Measurements from ENCODE around the gene TXNRD1.

TXNRD1 gene

GRCh38 chr12:104340925-104341611, 125.5 kb downstream of the TXNRD1 start:
- TF ChIP-seq CTCF (conservative IDR thresholded peaks at IDR 0.05; ENCODE audit: control insufficient read depth, insufficient read depth, low read depth, low read length): no peak
- no peak for DNase-seq (ENCODE audit: low read depth)
- no peak overlapping the region for H3K4me3 ChIP-seq (ENCODE audit: control insufficient read depth, low read depth, low read length)

DNA sequence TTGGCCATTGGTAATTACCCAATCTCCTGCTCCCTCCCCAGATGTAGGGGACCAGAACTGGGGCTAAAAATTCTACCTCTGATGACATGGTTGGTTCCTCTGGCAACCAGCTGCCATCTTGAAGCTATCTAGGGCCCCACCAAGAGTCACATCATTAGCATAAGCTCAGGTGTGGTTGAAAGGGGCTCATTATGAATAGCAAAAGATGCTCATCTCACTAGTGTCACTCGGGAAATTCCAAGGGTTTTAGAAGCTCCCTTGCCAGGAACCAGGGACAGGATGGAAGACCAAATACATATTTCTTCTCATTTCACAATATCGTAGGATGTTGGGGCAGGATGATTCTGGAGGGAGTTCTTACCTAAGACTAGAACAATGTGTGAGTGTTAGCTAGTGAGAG, 126.6 kb downstream of the TXNRD1 start:
- H3K4me3 ChIP-seq (ENCODE audit: control insufficient read depth, low read depth, low read length): no peak overlapping the region
- no peak for DNase-seq (ENCODE audit: low read depth)
- no peak for TF ChIP-seq CTCF (conservative IDR thresholded peaks at IDR 0.05; ENCODE audit: control insufficient read depth, insufficient read depth, low read depth, low read length)

GRCh38 chr12:104342635-104343249, 127.2 kb downstream of the TXNRD1 start:
- TF ChIP-seq CTCF (conservative IDR thresholded peaks at IDR 0.05; ENCODE audit: control insufficient read depth, insufficient read depth, low read depth, low read length): no peak
- no peak for DNase-seq (ENCODE audit: low read depth)
- H3K4me3 ChIP-seq (ENCODE audit: control insufficient read depth, low read depth, low read length): no peak overlapping the region

DNA sequence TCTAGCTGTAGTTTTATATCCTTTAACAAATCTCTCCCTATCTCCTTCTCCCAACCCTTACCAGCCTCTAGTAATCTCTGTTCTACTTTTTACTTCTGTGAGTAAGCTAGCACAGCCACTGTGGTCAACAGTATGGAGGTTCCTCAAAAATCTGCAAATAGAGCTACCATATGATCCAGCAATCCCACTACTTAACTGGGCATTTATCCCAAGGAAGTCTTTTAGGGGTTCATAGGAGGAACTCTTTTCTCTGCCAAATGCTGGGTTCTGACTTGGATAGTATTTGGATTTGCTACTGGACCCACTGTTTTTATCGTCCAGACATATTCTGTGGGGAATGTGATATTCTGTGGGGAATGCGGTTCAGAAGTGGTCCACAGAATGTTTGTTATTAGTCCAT, 129.1 kb downstream of the TXNRD1 start:
- no peak overlapping the region for H3K4me3 ChIP-seq (ENCODE audit: control insufficient read depth, low read depth, low read length)
- DNase-seq (ENCODE audit: low read depth): no peak
- TF ChIP-seq CTCF (conservative IDR thresholded peaks at IDR 0.05; ENCODE audit: control insufficient read depth, insufficient read depth, low read depth, low read length): no peak

DNA sequence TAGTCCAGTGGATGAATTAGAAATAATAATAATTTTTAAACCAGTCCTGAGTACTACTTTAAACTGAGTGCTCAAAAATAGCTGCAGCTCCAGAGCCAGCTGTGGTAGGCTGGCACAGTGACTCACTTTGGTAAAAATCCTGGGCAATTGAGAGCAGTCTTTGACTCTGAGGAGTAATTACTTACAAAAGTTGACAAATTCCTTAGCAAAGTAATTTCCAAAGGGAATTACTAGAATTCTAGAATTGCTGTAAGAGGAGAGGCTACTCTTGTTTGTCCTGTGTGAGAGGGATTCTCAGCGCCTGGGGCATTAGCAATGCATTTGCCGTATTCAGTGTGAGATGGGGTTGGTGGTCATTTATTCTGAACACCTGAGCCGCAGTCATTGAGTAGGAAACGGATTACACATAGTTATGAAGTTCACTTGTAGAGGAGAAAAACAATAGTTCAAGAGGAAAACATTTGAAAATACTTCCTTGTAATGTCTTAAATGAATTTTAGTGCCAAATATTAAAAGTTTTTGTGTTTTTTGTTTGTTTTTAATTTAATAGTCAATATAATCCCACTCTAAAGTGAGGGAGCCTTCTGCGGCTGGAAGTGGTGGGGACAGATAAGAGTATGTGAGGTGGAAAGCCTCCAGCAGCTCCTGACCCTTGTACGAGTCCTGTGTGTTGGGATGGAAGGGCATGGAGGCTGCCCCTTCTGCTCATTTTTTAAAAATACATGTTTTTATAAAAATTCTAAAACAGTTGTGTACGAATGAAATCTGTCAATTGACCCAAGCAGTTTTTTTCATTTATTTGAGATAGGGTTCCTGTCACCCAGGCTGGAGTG, 129.9 kb downstream of the TXNRD1 start:
- H3K4me3 ChIP-seq (ENCODE audit: control insufficient read depth, low read depth, low read length): no peak overlapping the region
- TF ChIP-seq CTCF (conservative IDR thresholded peaks at IDR 0.05; ENCODE audit: control insufficient read depth, insufficient read depth, low read depth, low read length): no peak
- no peak for DNase-seq (ENCODE audit: low read depth)

GRCh38 chr12:104347374-104348075, 131.9 kb downstream of the TXNRD1 start:
- DNase-seq (ENCODE audit: low read depth): peak; percentile 28
- no peak overlapping the region for H3K4me3 ChIP-seq (ENCODE audit: control insufficient read depth, low read depth, low read length)
- TF ChIP-seq CTCF (conservative IDR thresholded peaks at IDR 0.05; ENCODE audit: control insufficient read depth, insufficient read depth, low read depth, low read length): no peak
